Activated naive CD4-positive, alpha-beta T cell treated with anti-CD3 and anti-CD28 coated beads, Interleukin-2, amount 50 U/mL, for 72 hours (primary cell): ENCODE results near the gene UNCX. TPM values are rescaled to one million over a fixed set of nuclear protein-coding genes. Genes with fewer than 3 reads are reported as not detected.
"Not testable (repeated sequence)": the region's sequence is repeated elsewhere in the genome, so short reads cannot be mapped to it uniquely, and the experiment has no call there.

Experiments used
- ATAC-seq, 2 donors: fragments of 150-1000 bp; cut with Tn5 transposase; 2 replicates each; pipeline ENCODE4 v1.10.0; 2021; ENCODE audit warnings: mild to moderate bottlenecking in 2 of 2, moderate library complexity in 2 of 2
- DNase-seq, 2 donors: peaks; one replicate each; pipeline ENCODE4 v3.0.0; 2021 to 2022; ENCODE audit warnings: low spot score in 2 of 2
- H3K27ac Mint-ChIP-seq, 2 donors: one replicate each; pipeline ENCODE4 v1.8.0; 2022; ENCODE audit warnings: mild to moderate bottlenecking in 2 of 2, mixed read lengths in 2 of 2
- H3K36me3 Mint-ChIP-seq, 2 donors: one replicate each; pipeline ENCODE4 v1.8.0; 2022; ENCODE audit warnings: mixed read lengths in 2 of 2
- H3K9me3 Mint-ChIP-seq, 2 donors: one replicate each; pipeline ENCODE4 v1.8.0; 2022; ENCODE audit warnings: mixed read lengths in 2 of 2
- total RNA-seq, 2 donors: library from RNA; stranded (reverse); gene quantifications; one replicate each; pipeline ENCODE4 v1.2.3, GENCODE V29; 2022

The UNCX gene
- total RNA-seq, 2 donors from 2014 or later: not detected

- Mint-ChIP-seq H3K9me3 (no peaks in the 10 kb centered on the region), H3K27ac (no peak overlapping the region), H3K36me3 (no peaks in the 10 kb centered on the region)
- DNase-seq (no peak), ATAC-seq (no peak)
Observed at GRCh38 chr7:1256621-1257020, 23.9 kb downstream of the UNCX start.

GRCh38 chr7:1257221-1257620 is 24.5 kb downstream of the UNCX start:
- Mint-ChIP-seq H3K27ac (no peak overlapping the region), H3K36me3 (no peaks in the 10 kb centered on the region), H3K9me3 (no peaks in the 10 kb centered on the region)
- DNase-seq (no peak), ATAC-seq (no peak)

GRCh38 chr7:1257863-1258262 is 25.2 kb downstream of the UNCX start:
- H3K9me3 Mint-ChIP-seq: no peaks in the 10 kb centered on the region
- ATAC-seq (no peak), DNase-seq (no peak)
- no peaks in the 10 kb centered on the region for H3K36me3 Mint-ChIP-seq
- no peak overlapping the region for H3K27ac Mint-ChIP-seq

GRCh38 chr7:1259621-1260243 is 27.1 kb downstream of the UNCX start:
- DNase-seq: no peak
- no peaks in the 10 kb centered on the region for H3K9me3 Mint-ChIP-seq
- H3K36me3 Mint-ChIP-seq: no peaks in the 10 kb centered on the region
- ATAC-seq: no peak
- H3K27ac Mint-ChIP-seq: no peak overlapping the region

GRCh38 chr7:1260244-1260635 is 27.6 kb downstream of the UNCX start:
- Mint-ChIP-seq H3K36me3 (no peaks in the 10 kb centered on the region), H3K9me3 (no peaks in the 10 kb centered on the region), H3K27ac (no peak overlapping the region)
- ATAC-seq: no peak
- no peak for DNase-seq

GRCh38 chr7:1261036-1261435 is 28.4 kb downstream of the UNCX start:
- not testable (repeated sequence) for ATAC-seq, H3K27ac Mint-ChIP-seq, H3K9me3 Mint-ChIP-seq, H3K36me3 Mint-ChIP-seq, DNase-seq

- Mint-ChIP-seq H3K36me3 (no peaks in the 10 kb centered on the region), H3K9me3 (peaks cover 0 to 3% of the 10 kb centered on the region in 2 donors), H3K27ac (no peak overlapping the region)
- no peak for ATAC-seq
- DNase-seq: no peak
Observed at GRCh38 chr7:1262441-1262840, 29.8 kb downstream of the UNCX start.

GRCh38 chr7:1263391-1263951 is 30.8 kb downstream of the UNCX start:
- ATAC-seq (no peak), DNase-seq (no peak)
- Mint-ChIP-seq H3K36me3 (no peaks in the 10 kb centered on the region), H3K9me3 (peaks cover 0 to 3% of the 10 kb centered on the region in 2 donors), H3K27ac (no peak overlapping the region)

- no peaks in the 10 kb centered on the region for H3K36me3 Mint-ChIP-seq
- peaks cover 0 to 3% of the 10 kb centered on the region in 2 donors for H3K9me3 Mint-ChIP-seq
- no peak for ATAC-seq
- no peak overlapping the region for H3K27ac Mint-ChIP-seq
- DNase-seq: no peak
Observed at GRCh38 chr7:1264345-1265280, 31.9 kb downstream of the UNCX start.

GRCh38 chr7:1267016-1267900 is 34.6 kb downstream of the UNCX start:
- Mint-ChIP-seq H3K36me3 (no peaks in the 10 kb centered on the region), H3K9me3 (peaks cover 0 to 3% of the 10 kb centered on the region in 2 donors), H3K27ac (no peak overlapping the region)
- ATAC-seq: no peak
- no peak for DNase-seq

GRCh38 chr7:1268076-1268815 is 35.6 kb downstream of the UNCX start:
- Mint-ChIP-seq H3K27ac (no peak overlapping the region), H3K9me3 (peaks cover 0 to 3% of the 10 kb centered on the region in 2 donors), H3K36me3 (no peaks in the 10 kb centered on the region)
- no peak for DNase-seq
- no peak for ATAC-seq

GRCh38 chr7:1268866-1269265 is 36.2 kb downstream of the UNCX start:
- ATAC-seq: no peak
- no peak overlapping the region for H3K27ac Mint-ChIP-seq

GRCh38 chr7:1269336-1269890 is 36.7 kb downstream of the UNCX start:
- H3K36me3 Mint-ChIP-seq: no peaks in the 10 kb centered on the region
- H3K9me3 Mint-ChIP-seq: peaks cover 0 to 3% of the 10 kb centered on the region in 2 donors
- no peak for DNase-seq
- H3K27ac Mint-ChIP-seq: no peak overlapping the region
- ATAC-seq: no peak

More at GRCh38 chr7:1268866-1269265, 36.2 kb downstream of the UNCX start:
- no peak for DNase-seq
- Mint-ChIP-seq H3K9me3 (peaks cover 0 to 3% of the 10 kb centered on the region in 2 donors), H3K36me3 (no peaks in the 10 kb centered on the region)

GRCh38 chr7:1270181-1270580 is 37.5 kb downstream of the UNCX start:
- ATAC-seq (no peak), DNase-seq (no peak)
- H3K9me3 Mint-ChIP-seq: peaks cover 0 to 3% of the 10 kb centered on the region in 2 donors
- no peaks in the 10 kb centered on the region for H3K36me3 Mint-ChIP-seq
- no peak overlapping the region for H3K27ac Mint-ChIP-seq

GRCh38 chr7:1271046-1271445 is 38.4 kb downstream of the UNCX start:
- no peak for DNase-seq
- no peak overlapping the region for H3K27ac Mint-ChIP-seq
- no peak for ATAC-seq
- peaks cover 0 to 3% of the 10 kb centered on the region in 2 donors for H3K9me3 Mint-ChIP-seq
- H3K36me3 Mint-ChIP-seq: no peaks in the 10 kb centered on the region

- H3K27ac Mint-ChIP-seq: no peak overlapping the region
- H3K36me3 Mint-ChIP-seq: no peaks in the 10 kb centered on the region
Observed at GRCh38 chr7:1271656-1272055, 39.0 kb downstream of the UNCX start.

More at GRCh38 chr7:1271656-1272055, 39.0 kb downstream of the UNCX start:
- no peak for ATAC-seq
- no peak for DNase-seq
- no peaks in the 10 kb centered on the region for H3K9me3 Mint-ChIP-seq
